GM10248 (cell line): ENCODE measurements around the gene DRAM1.
A peak's percentile ranks its signal among the peaks of the same experiment; 100 is the strongest.

ENCODE experiments used
- CTCF ChIA-PET: fragments of 300-600 bp; sonication (Branson Sonifier 250); formaldehyde crosslinking; extraction: SDS; loops from one replicate; lab custom pipeline; 2021; ENCODE audit warnings: antibody characterized with exemption; lab: Yijun Ruan, JAX
- POLR2A ChIA-PET: fragments of 350-650 bp; sonication (Branson Sonifier 250); formaldehyde crosslinking; extraction: SDS; loops from one replicate; lab custom pipeline; 2020; ENCODE audit warnings: antibody characterized with exemption; lab: Yijun Ruan, JAX
- DNase-seq: peaks from one replicate; pipeline ENCODE4 v3.0.0; 2012; ENCODE audit errors: extremely low spot score
- CTCF ChIP-seq: IDR thresholded peaks from 2 replicates; pipeline ENCODE4 v1.5.1; 2012; ENCODE audit warnings: mild to moderate bottlenecking, low read depth; ENCODE audit errors: extremely low read depth, missing control alignments, control extremely low read depth

DRAM1 gene

GRCh38 chr12:101838628-101839323 is 38.6 kb upstream of the DRAM1 start:
- no peak for DNase-seq
- ChIA-PET POLR2A (interaction anchor here (0.6 kb wide), 1 partner anchor 18 kb away, joined by 5 read pairs; no protein-coding TSS in a partner anchor), CTCF (interaction anchor here (1.0 to 15.8 kb wide), 19 partner anchors 13 to 424 kb away, joined by 3 to 262 read pairs (median 6); partner anchors contain the start of gene GNPTAB)
- TF ChIP-seq CTCF, result no peak

GRCh38 chr12:101839324-101840283 is 37.8 kb upstream of the DRAM1 start:
- TF ChIP-seq CTCF, result peak; percentile 78
- POLR2A ChIA-PET, result no interaction called here
- CTCF ChIA-PET, result interaction anchor here (0.7 to 15.8 kb wide), 40 partner anchors 12 to 972 kb away, joined by 3 to 262 read pairs (median 4); partner anchors contain the start of gene GNPTAB
- DNase-seq, result peak; percentile 56

- ChIA-PET CTCF (interaction anchor here (0.6 to 15.8 kb wide), 9 partner anchors 11 to 1310 kb away, joined by 3 to 262 read pairs (median 9); partner anchors contain the start of gene GNPTAB), POLR2A (no interaction called here)
- no peak for DNase-seq
- TF ChIP-seq CTCF, result no peak
Observed at GRCh38 chr12:101841069-101841468, 36.3 kb upstream of the DRAM1 start.

- ChIA-PET CTCF (interaction anchor here (1.2 to 15.8 kb wide), 5 partner anchors 9 to 71 kb away, joined by 4 to 262 read pairs (median 6); partner anchors contain the start of gene GNPTAB), POLR2A (no interaction called here)
- no peak for DNase-seq
- no peak for TF ChIP-seq CTCF
Observed at GRCh38 chr12:101845137-101845711, 32.2 kb upstream of the DRAM1 start.

GRCh38 chr12:101847325-101847724 is 30.1 kb upstream of the DRAM1 start:
- no peak for TF ChIP-seq CTCF
- ChIA-PET CTCF (interaction anchor here (2.3 to 15.8 kb wide), 3 partner anchors 7 to 23 kb away, joined by 5 to 262 read pairs (median 103); partner anchors contain the start of gene GNPTAB), POLR2A (no interaction called here)

GRCh38 chr12:101850199-101850598 is 27.2 kb upstream of the DRAM1 start:
- no peak for DNase-seq
- no peak for TF ChIP-seq CTCF
- ChIA-PET CTCF (interaction anchor here (1.0 to 15.8 kb wide), 4 partner anchors 10 to 76 kb away, joined by 3 to 262 read pairs (median 54); partner anchors contain the start of gene GNPTAB), POLR2A (no interaction called here)

More at GRCh38 chr12:101847325-101847724, 30.1 kb upstream of the DRAM1 start:
- DNase-seq, result no peak
